H1 (cell line): ENCODE results near the gene TMEM117. TPM values are rescaled to one million over a fixed set of nuclear protein-coding genes. Genes with fewer than 3 reads are reported as not detected.

Source experiments
- CTCF ChIA-PET: fragments of 300-600 bp; sonication (Branson Sonifier 250); formaldehyde crosslinking; loops from one replicate; lab custom pipeline; 2021; ENCODE audit not compliant: partially characterized antibody; lab: Charles Lee
- POLR2A ChIA-PET: fragments of 300-600 bp; sonication (Branson Sonifier 250); formaldehyde crosslinking; loops from one replicate; lab custom pipeline; 2021; ENCODE audit warnings: inconsistent platforms; ENCODE audit not compliant: partially characterized antibody; lab: Charles Lee
- DNase-seq, 2 experiments: peaks; one replicate each; pipeline versions ENCODE4 v3.0.0 to v3.0.0-alpha.2; 2010 to 2022; ENCODE audit warnings: low spot score in 2 of 2, low read depth in 1 of 2, mixed read lengths in 1 of 2
- FAIRE-seq: peaks from 2 replicates; lab custom pipeline; 2011; peaks lifted over from hg19 to GRCh38; lab: Jason Lieb, UNC
- H2AFZ ChIP-seq: 2 replicates; pipeline ENCODE4 v1.8.1; 2012; ENCODE audit warnings: low read length, inconsistent platforms
- H2AK5ac ChIP-seq: 2 replicates; pipeline ENCODE4 v1.6.1; 2013; ENCODE audit warnings: low read depth, low read length
- H2BK120ac ChIP-seq: replicated peaks from 2 replicates; pipeline ENCODE3; 2013; ENCODE audit warnings: low read depth, low read length, inconsistent platforms
- H2BK12ac ChIP-seq: 2 replicates; pipeline ENCODE4 v1.6.1; 2013; ENCODE audit warnings: low read depth, low read length
- H2BK15ac ChIP-seq: 2 replicates; pipeline ENCODE4 v1.6.1; 2013; ENCODE audit warnings: low read length
- H2BK20ac ChIP-seq: 2 replicates; pipeline ENCODE4 v1.6.1; 2013; ENCODE audit warnings: low read length
- H2BK5ac ChIP-seq: 2 replicates; pipeline ENCODE4 v1.6.1; 2013; ENCODE audit warnings: low read depth, low read length
- H3K14ac ChIP-seq: 2 replicates; pipeline ENCODE4 v1.6.1; 2013; ENCODE audit warnings: inconsistent platforms; ENCODE audit not compliant: insufficient read length
- H3K18ac ChIP-seq: 2 replicates; pipeline ENCODE4 v1.6.1; 2013; ENCODE audit warnings: low read length; ENCODE audit errors: extremely low read depth
- H3K23ac ChIP-seq: 2 replicates; pipeline ENCODE4 v1.6.1; 2013; ENCODE audit warnings: inconsistent platforms; ENCODE audit not compliant: insufficient read length
- H3K23me2 ChIP-seq: 2 replicates; pipeline ENCODE4 v1.6.1; 2013; ENCODE audit warnings: low read depth, low read length
- H3K27ac ChIP-seq: 2 replicates; pipeline ENCODE4 v1.6.1; 2011; ENCODE audit warnings: low read depth, low read length, inconsistent platforms
- H3K27me3 ChIP-seq, 4 experiments: replicated peaks in 1 of 4; 1 replicate in 1 of 4; 2 replicates in 3 of 4; pipeline versions ENCODE4 v1.6.1 to v1.8.1; 2011 to 2013; ENCODE audit warnings: low read length in 3 of 4, mild to moderate bottlenecking in 3 of 4, inconsistent platforms in 2 of 4, mixed read lengths in 2 of 4, moderate library complexity in 1 of 4; ENCODE audit not compliant: control insufficient read depth in 3 of 4, insufficient read depth in 3 of 4; ENCODE audit errors: extremely low read depth in 1 of 4
- H3K36me3 ChIP-seq, 4 experiments: 2 replicates each; pipeline versions ENCODE4 v1.6.1 to v1.8.1; 2011 to 2013; ENCODE audit warnings: mild to moderate bottlenecking in 4 of 4, low read length in 3 of 4, moderate library complexity in 2 of 4, control low read depth in 1 of 4, inconsistent platforms in 1 of 4; ENCODE audit not compliant: insufficient read depth in 4 of 4, control insufficient read depth in 2 of 4
- H3K4ac ChIP-seq: replicated peaks from 2 replicates; pipeline ENCODE3; 2013; ENCODE audit warnings: low read length, low read depth, mixed read lengths, inconsistent platforms; ENCODE audit not compliant: insufficient read length
- H3K4me1 ChIP-seq, 4 experiments: replicated peaks in 1 of 4; 1 replicate in 1 of 4; 2 replicates in 3 of 4; pipeline versions ENCODE4 v1.6.1 to v1.8.1; 2011 to 2013; ENCODE audit warnings: low read length in 3 of 4, inconsistent platforms in 2 of 4, mixed read lengths in 1 of 4; ENCODE audit not compliant: insufficient read depth in 4 of 4, control insufficient read depth in 3 of 4
- H3K4me2 ChIP-seq, 2 experiments: 2 replicates each; pipeline versions ENCODE4 v1.6.1 to v1.8.1; 2011 to 2013; ENCODE audit warnings: low read depth in 2 of 2, low read length in 2 of 2, control low read depth in 1 of 2, inconsistent platforms in 1 of 2, mild to moderate bottlenecking in 1 of 2; ENCODE audit not compliant: insufficient read depth in 1 of 2
- H3K4me3 ChIP-seq, 4 experiments: fragments of 200-600, 300-600 bp in 1 of 4; sonication (generic), shearing (Covaris generic), sonication (Bioruptor Twin) in 1 of 4; 2 replicates each; pipeline versions ENCODE4 v1.5.1 to v1.8.1; 2011 to 2016; ENCODE audit warnings: low read length in 4 of 4, low read depth in 3 of 4, control low read depth in 2 of 4, inconsistent platforms in 2 of 4, mild to moderate bottlenecking in 2 of 4, mixed read lengths in 1 of 4, moderate library complexity in 1 of 4; ENCODE audit not compliant: insufficient read depth in 2 of 4; ENCODE audit errors: extremely low read depth in 1 of 4
- H3K56ac ChIP-seq: replicated peaks from 2 replicates; pipeline ENCODE3; 2013; ENCODE audit warnings: low read depth, mild to moderate bottlenecking, mixed read lengths, low read length, inconsistent platforms; ENCODE audit not compliant: insufficient read length
- H3K79me1 ChIP-seq: 2 replicates; pipeline ENCODE4 v1.6.1; 2013; ENCODE audit warnings: low read depth, low read length, control low read depth
- H3K79me2 ChIP-seq, 2 experiments: 2 replicates each; pipeline versions ENCODE4 v1.6.1 to v1.8.1; 2012 to 2013; ENCODE audit warnings: low read length in 2 of 2, mild to moderate bottlenecking in 2 of 2, inconsistent platforms in 1 of 2; ENCODE audit not compliant: insufficient read depth in 2 of 2, control insufficient read depth in 1 of 2
- H3K9ac ChIP-seq, 4 experiments: replicated peaks in 1 of 4; 1 replicate in 1 of 4; 2 replicates in 3 of 4; pipeline versions ENCODE4 v1.6.1 to v1.8.1; 2011 to 2013; ENCODE audit warnings: low read depth in 3 of 4, low read length in 3 of 4, control low read depth in 2 of 4, mild to moderate bottlenecking in 2 of 4, moderate library complexity in 2 of 4, inconsistent platforms in 1 of 4; ENCODE audit errors: extremely low read depth in 1 of 4
- H3K9me3 ChIP-seq, 2 experiments: 2 replicates each; pipeline versions ENCODE4 v1.6.1 to v1.8.1; 2012 to 2013; ENCODE audit warnings: mild to moderate bottlenecking in 2 of 2, moderate library complexity in 2 of 2, control low read depth in 1 of 2, inconsistent platforms in 1 of 2, low read depth in 1 of 2, low read length in 1 of 2, mixed read lengths in 1 of 2; ENCODE audit not compliant: insufficient read depth in 2 of 2
- H4K20me1 ChIP-seq, 2 experiments: replicated peaks in 1 of 2; 2 replicates each; pipeline versions ENCODE3 to v1.8.1; 2011 to 2013; ENCODE audit warnings: inconsistent platforms in 2 of 2, low read length in 2 of 2, mild to moderate bottlenecking in 1 of 2; ENCODE audit not compliant: insufficient read depth in 2 of 2, control insufficient read depth in 1 of 2
- H4K5ac ChIP-seq: 2 replicates; pipeline ENCODE4 v1.6.1; 2013; ENCODE audit warnings: low read length, low read depth, mixed read lengths, inconsistent platforms; ENCODE audit not compliant: insufficient read length
- H4K8ac ChIP-seq: 2 replicates; pipeline ENCODE4 v1.8.0; 2013; ENCODE audit warnings: mild to moderate bottlenecking, moderate library complexity, low read length, inconsistent platforms; ENCODE audit not compliant: insufficient read depth; ENCODE audit errors: extremely low read depth
- H4K91ac ChIP-seq: replicated peaks from 2 replicates; pipeline ENCODE3; 2013; ENCODE audit warnings: low read length, mixed read lengths, inconsistent platforms; ENCODE audit not compliant: insufficient read length
- EGR1 ChIP-seq: IDR thresholded peaks from 2 replicates; pipeline ENCODE4 v1.6.1; 2011; ENCODE audit warnings: low read depth, low read length, borderline replicate concordance
- JUND ChIP-seq: IDR thresholded peaks from 2 replicates; pipeline ENCODE4 v1.6.1; 2011; ENCODE audit warnings: mild to moderate bottlenecking, improper control_type of control experiment, low read length
- NRF1 ChIP-seq: IDR thresholded peaks from 2 replicates; pipeline ENCODE4 v1.6.1; 2011; ENCODE audit warnings: mild to moderate bottlenecking, low read depth, low read length, improper control_type of control experiment
- PHF8 ChIP-seq: fragments of 200-600 bp; sonication (generic); conservative IDR thresholded peaks from 2 replicates; pipeline ENCODE4 v1.7.1; 2012; ENCODE audit warnings: low read depth, mild to moderate bottlenecking, inconsistent platforms, low read length, moderate library complexity
- RAD21 ChIP-seq, 2 experiments: IDR thresholded peaks in 1 of 2; conservative IDR thresholded peaks in 1 of 2; 2 replicates each; pipeline ENCODE4 v1.6.1; 2011; ENCODE audit warnings: low read depth in 2 of 2, low read length in 2 of 2, improper control_type of control experiment in 1 of 2, inconsistent platforms in 1 of 2, mild to moderate bottlenecking in 1 of 2, moderate library complexity in 1 of 2
- WGBS, 2 experiments: shearing (Covaris generic) in 1 of 2; methylation state at CpG; one replicate each; pipeline versions ENCODE4 v1.1.6 to v1.1.7; 2013 to 2015; ENCODE audit warnings: low lambda C conversion rate in 2 of 2, mixed read lengths in 2 of 2, inconsistent platforms in 1 of 2, low coverage in 1 of 2, missing lambda C conversion rate in 1 of 2; ENCODE audit not compliant: insufficient replicate concordance in 2 of 2, insufficient coverage in 1 of 2, insufficient read length in 1 of 2; ENCODE audit errors: extremely low coverage in 1 of 2, missing lambda C conversion rate in 1 of 2; 5-methylcytosine and 5-hydroxymethylcytosine counted together
- polyA plus RNA-seq, 7 experiments: library from polyadenylated mRNA; depleted of rRNA in 3 of 7; stranded (reverse) in 5 of 7; unstranded in 2 of 7; fragments of >200 nt in 5 of 7; fragments of 200-250 nt in 2 of 7; gene quantifications; 1 replicate in 5 of 7; 2 replicates in 1 of 7; 4 replicates in 1 of 7; pipeline versions ENCODE4 v1.2.1 to v1.2.3, GENCODE V29; 2011 to 2013; ENCODE audit warnings: missing spikeins in 2 of 7, mixed read lengths in 2 of 7
- total RNA-seq: library from RNA; stranded (reverse); fragmentation: NEBNext Ultra II Directional; extraction: Animal tissue kit (Norgen Biotek cat#: 25700); gene quantifications from 2 replicates; pipeline ENCODE4 v1.2.1, GENCODE V29; 2021
- TF ChIP-seq, protein P1 (sequence below): IDR thresholded peaks from 2 replicates; pipeline ENCODE4 v1.6.1; 2012; ENCODE audit warnings: low read length, inconsistent platforms

Gene TMEM117
- total and polyA plus RNA-seq, 2 of the 8 experiments (the other 6 are each of a cell fraction or from before 2014, with no cell fraction given): 0.80 to 1.4 TPM

DNA sequence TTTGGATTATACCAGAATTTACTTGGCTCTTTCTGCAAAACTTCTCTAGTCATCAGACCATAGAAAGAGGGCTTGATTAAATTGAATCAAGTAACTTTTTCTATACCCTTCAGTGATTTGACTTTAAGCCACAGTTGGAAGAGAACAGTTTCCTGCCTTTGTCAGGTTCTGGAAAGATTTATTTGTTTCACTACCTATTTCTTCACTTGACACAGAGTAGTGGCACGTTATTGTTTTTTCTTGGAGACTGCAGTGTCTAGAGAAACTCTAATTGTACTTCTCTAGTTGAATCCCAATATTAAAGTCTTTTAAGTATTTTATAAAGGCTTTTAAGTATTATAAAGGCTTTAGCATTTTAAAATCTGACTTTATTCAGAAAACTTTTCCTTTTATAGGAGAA, 138.1 kb downstream of the TMEM117 start:
- Histone ChIP-seq H3K23me2 (no peaks in the 10 kb centered on the region), H4K20me1 (no peaks in the 10 kb centered on the region), H3K4me1 (no peaks in the 10 kb centered on the region), H3K4ac (no peak overlapping the region), H3K18ac (no peak overlapping the region), H3K4me3 (no peak overlapping the region), H3K27ac (no peak overlapping the region), H2BK5ac (no peak overlapping the region), H4K8ac (no peak overlapping the region), H3K56ac (no peak overlapping the region), H3K4me2 (no peak overlapping the region), H3K36me3 (peaks cover 0 to 2% (median 0%) of the 10 kb centered on the region in 4 experiments; a peak in 1 of 8 replicates), H3K14ac (no peak overlapping the region), H2BK12ac (no peak overlapping the region), H3K79me1 (no peaks in the 10 kb centered on the region), H4K5ac (no peak overlapping the region), H2BK120ac (no peak overlapping the region), H4K91ac (no peak overlapping the region), H3K79me2 (no peaks in the 10 kb centered on the region), H2AFZ (no peak overlapping the region), H2BK15ac (no peak overlapping the region), H3K23ac (no peak overlapping the region), H2BK20ac (no peak overlapping the region), H2AK5ac (no peak overlapping the region), H3K9me3 (peaks cover 17 to 24% of the 10 kb centered on the region in 2 experiments; a peak in 2 of 4 replicates), H3K27me3 (no peaks in the 10 kb centered on the region), H3K9ac (no peak overlapping the region)
- ChIA-PET CTCF (no interaction called here), POLR2A (no interaction called here)
- DNase-seq (no peak), FAIRE-seq (no peak)
- 91% methylated on average over 1 of the region's 1 CpG; no CpG with 5 or more reads in 1 of the 2 experiments for WGBS, 2 experiments
- TF ChIP-seq NRF1 (no peak), JUND (no peak), PHF8 (no peak), EGR1 (no peak), RAD21 (IDR thresholded peaks at IDR 0.05 in 1 of 2, conservative IDR thresholded peaks at IDR 0.05 in 1 of 2; ENCODE audit: low read depth in 2 of 2, low read length in 2 of 2) (no peak)
- TF ChIP-seq, protein P1, sequence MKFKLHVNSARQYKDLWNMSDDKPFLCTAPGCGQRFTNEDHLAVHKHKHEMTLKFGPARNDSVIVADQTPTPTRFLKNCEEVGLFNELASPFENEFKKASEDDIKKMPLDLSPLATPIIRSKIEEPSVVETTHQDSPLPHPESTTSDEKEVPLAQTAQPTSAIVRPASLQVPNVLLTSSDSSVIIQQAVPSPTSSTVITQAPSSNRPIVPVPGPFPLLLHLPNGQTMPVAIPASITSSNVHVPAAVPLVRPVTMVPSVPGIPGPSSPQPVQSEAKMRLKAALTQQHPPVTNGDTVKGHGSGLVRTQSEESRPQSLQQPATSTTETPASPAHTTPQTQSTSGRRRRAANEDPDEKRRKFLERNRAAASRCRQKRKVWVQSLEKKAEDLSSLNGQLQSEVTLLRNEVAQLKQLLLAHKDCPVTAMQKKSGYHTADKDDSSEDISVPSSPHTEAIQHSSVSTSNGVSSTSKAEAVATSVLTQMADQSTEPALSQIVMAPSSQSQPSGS: no peak
